ENCODE measurements around the gene SREBF2. TPM values are rescaled to one million over a fixed set of nuclear protein-coding genes. Genes with fewer than 3 reads are reported as not detected.

The SREBF2 gene
- total and polyA plus RNA-seq, 10 of the 15 experiments (the other 5 are each of a cell fraction or from before 2014, with no cell fraction given) = 2.4 to 177 (median 78.8) TPM

DNA sequence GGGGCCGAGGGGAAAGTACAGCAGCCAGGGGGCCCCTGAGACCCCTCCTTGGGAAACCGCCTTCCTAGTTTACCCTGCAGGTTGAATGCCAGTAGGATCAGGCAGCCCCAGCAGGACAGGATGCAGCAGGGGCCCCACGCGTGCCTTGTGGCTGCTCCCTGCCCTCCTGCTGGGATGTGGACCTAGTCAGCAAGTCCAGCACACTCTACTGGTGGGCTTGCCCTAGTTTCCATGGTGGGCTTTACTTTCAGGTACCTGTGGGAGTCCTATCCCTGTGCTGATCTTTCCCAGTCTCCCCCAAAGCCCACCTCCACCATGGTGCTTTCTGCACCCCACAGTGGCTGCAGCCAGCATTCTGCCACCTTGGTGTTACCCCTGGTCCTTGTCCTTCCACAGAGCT, 59.8 kb downstream of the SREBF2 start:
- in situ Hi-C loops (cut with MboI) = no loop called here
- H3K27ac ChIP-seq (ENCODE audit: control insufficient read depth, insufficient read depth) = no peak overlapping the region
- H3K36me3 ChIP-seq (ENCODE audit: control insufficient read depth in 2 of 2, insufficient read depth in 2 of 2, low read length in 1 of 2) = peaks cover 41 to 54% of the 10 kb centered on the region in 2 experiments
- no peak overlapping the region for H3K4me2 ChIP-seq (ENCODE audit: control insufficient read depth, insufficient read depth)
- no peaks in the 10 kb centered on the region; the same call in none of the 2 replicates for H3K79me2 ChIP-seq (ENCODE audit: control insufficient read depth, insufficient read depth, low read length)
- ChIA-PET SMC1A (ENCODE audit: uncharacterized antibody, unreplicated experiment) (interaction anchor here (1.1 kb wide), 1 partner anchor 22 kb away, joined by 3 read pairs; no protein-coding TSS in a partner anchor), POLR2A (no interaction called here), RAD21 (ENCODE audit: unreplicated experiment) (no interaction called here), CTCF (no interaction called here)
- BruUV-seq (replicated peaks) = no TSS peak
- H3K9ac ChIP-seq (ENCODE audit: control insufficient read depth, insufficient read depth, low read length) = no peak overlapping the region
- H3K4me1 ChIP-seq (ENCODE audit: control insufficient read depth, insufficient read depth, low read length) = peaks cover 11% of the 10 kb centered on the region
- WGBS (ENCODE audit: insufficient coverage, insufficient replicate concordance, low lambda C conversion rate, missing lambda C conversion rate) = 100% methylated on average over 4 of the region's 4 CpGs
- H4K20me1 ChIP-seq (ENCODE audit: control insufficient read depth, insufficient read depth) = no peaks in the 10 kb centered on the region; the same call in 1 of the 2 replicates
- no peak for TF ChIP-seq FOXM1 (IDR thresholded peaks at IDR 0.05; ENCODE audit: low read depth, low read length)
- no peak for TF ChIP-seq RAD21 (IDR thresholded peaks at IDR 0.05; ENCODE audit: insufficient read depth, low read depth, low read length)
- TF ChIP-seq POU2F2 (IDR thresholded peaks at IDR 0.05; ENCODE audit: borderline replicate concordance, low read depth, low read length) = no peak
- no peak for TF ChIP-seq SP1 (IDR thresholded peaks at IDR 0.05; ENCODE audit: low read depth, low read length)
- TF ChIP-seq, protein P1, sequence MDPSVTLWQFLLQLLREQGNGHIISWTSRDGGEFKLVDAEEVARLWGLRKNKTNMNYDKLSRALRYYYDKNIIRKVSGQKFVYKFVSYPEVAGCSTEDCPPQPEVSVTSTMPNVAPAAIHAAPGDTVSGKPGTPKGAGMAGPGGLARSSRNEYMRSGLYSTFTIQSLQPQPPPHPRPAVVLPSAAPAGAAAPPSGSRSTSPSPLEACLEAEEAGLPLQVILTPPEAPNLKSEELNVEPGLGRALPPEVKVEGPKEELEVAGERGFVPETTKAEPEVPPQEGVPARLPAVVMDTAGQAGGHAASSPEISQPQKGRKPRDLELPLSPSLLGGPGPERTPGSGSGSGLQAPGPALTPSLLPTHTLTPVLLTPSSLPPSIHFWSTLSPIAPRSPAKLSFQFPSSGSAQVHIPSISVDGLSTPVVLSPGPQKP (IDR thresholded peaks at IDR 0.05; ENCODE audit: low read depth, low read length) = no peak
- no peak for TF ChIP-seq TCF3 (IDR thresholded peaks at IDR 0.05; ENCODE audit: borderline replicate concordance, insufficient read depth, low read depth, low read length)
- TF ChIP-seq, protein P2, sequence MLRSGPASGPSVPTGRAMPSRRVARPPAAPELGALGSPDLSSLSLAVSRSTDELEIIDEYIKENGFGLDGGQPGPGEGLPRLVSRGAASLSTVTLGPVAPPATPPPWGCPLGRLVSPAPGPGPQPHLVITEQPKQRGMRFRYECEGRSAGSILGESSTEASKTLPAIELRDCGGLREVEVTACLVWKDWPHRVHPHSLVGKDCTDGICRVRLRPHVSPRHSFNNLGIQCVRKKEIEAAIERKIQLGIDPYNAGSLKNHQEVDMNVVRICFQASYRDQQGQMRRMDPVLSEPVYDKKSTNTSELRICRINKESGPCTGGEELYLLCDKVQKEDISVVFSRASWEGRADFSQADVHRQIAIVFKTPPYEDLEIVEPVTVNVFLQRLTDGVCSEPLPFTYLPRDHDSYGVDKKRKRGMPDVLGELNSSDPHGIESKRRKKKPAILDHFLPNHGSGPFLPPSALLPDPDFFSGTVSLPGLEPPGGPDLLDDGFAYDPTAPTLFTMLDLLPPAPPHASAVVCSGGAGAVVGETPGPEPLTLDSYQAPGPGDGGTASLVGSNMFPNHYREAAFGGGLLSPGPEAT (IDR thresholded peaks at IDR 0.05; ENCODE audit: low read depth) = no peak
- TF ChIP-seq, protein P3, sequence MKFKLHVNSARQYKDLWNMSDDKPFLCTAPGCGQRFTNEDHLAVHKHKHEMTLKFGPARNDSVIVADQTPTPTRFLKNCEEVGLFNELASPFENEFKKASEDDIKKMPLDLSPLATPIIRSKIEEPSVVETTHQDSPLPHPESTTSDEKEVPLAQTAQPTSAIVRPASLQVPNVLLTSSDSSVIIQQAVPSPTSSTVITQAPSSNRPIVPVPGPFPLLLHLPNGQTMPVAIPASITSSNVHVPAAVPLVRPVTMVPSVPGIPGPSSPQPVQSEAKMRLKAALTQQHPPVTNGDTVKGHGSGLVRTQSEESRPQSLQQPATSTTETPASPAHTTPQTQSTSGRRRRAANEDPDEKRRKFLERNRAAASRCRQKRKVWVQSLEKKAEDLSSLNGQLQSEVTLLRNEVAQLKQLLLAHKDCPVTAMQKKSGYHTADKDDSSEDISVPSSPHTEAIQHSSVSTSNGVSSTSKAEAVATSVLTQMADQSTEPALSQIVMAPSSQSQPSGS (IDR thresholded peaks at IDR 0.05; ENCODE audit: low read length) = no peak
- TF ChIP-seq, protein P4, sequence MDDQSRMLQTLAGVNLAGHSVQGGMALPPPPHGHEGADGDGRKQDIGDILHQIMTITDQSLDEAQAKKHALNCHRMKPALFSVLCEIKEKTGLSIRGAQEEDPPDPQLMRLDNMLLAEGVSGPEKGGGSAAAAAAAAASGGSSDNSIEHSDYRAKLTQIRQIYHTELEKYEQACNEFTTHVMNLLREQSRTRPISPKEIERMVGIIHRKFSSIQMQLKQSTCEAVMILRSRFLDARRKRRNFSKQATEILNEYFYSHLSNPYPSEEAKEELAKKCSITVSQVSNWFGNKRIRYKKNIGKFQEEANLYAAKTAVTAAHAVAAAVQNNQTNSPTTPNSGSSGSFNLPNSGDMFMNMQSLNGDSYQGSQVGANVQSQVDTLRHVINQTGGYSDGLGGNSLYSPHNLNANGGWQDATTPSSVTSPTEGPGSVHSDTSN (IDR thresholded peaks at IDR 0.05; ENCODE audit: insufficient replicate concordance, low read depth, low read length) = no peak
- no peak for TF ChIP-seq RBBP5 (conservative IDR thresholded peaks at IDR 0.05)
- TF ChIP-seq, protein P5, sequence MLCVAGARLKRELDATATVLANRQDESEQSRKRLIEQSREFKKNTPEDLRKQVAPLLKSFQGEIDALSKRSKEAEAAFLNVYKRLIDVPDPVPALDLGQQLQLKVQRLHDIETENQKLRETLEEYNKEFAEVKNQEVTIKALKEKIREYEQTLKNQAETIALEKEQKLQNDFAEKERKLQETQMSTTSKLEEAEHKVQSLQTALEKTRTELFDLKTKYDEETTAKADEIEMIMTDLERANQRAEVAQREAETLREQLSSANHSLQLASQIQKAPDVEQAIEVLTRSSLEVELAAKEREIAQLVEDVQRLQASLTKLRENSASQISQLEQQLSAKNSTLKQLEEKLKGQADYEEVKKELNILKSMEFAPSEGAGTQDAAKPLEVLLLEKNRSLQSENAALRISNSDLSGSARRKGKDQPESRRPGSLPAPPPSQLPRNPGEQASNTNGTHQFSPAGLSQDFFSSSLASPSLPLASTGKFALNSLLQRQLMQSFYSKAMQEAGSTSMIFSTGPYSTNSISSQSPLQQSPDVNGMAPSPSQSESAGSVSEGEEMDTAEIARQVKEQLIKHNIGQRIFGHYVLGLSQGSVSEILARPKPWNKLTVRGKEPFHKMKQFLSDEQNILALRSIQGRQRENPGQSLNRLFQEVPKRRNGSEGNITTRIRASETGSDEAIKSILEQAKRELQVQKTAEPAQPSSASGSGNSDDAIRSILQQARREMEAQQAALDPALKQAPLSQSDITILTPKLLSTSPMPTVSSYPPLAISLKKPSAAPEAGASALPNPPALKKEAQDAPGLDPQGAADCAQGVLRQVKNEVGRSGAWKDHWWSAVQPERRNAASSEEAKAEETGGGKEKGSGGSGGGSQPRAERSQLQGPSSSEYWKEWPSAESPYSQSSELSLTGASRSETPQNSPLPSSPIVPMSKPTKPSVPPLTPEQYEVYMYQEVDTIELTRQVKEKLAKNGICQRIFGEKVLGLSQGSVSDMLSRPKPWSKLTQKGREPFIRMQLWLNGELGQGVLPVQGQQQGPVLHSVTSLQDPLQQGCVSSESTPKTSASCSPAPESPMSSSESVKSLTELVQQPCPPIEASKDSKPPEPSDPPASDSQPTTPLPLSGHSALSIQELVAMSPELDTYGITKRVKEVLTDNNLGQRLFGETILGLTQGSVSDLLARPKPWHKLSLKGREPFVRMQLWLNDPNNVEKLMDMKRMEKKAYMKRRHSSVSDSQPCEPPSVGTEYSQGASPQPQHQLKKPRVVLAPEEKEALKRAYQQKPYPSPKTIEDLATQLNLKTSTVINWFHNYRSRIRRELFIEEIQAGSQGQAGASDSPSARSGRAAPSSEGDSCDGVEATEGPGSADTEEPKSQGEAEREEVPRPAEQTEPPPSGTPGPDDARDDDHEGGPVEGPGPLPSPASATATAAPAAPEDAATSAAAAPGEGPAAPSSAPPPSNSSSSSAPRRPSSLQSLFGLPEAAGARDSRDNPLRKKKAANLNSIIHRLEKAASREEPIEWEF (IDR thresholded peaks at IDR 0.05; ENCODE audit: insufficient replicate concordance, low read depth, low read length) = no peak
- TF ChIP-seq BRCA1 (IDR thresholded peaks at IDR 0.05; ENCODE audit: low read depth, low read length) = no peak
- no peak for TF ChIP-seq NR2C1 (IDR thresholded peaks at IDR 0.05)
- no peak for TF ChIP-seq POLR2AphosphoS2 (IDR thresholded peaks at IDR 0.05; ENCODE audit: low read depth, low read length)
- no peak for TF ChIP-seq POLR2A (IDR thresholded peaks at IDR 0.05; ENCODE audit: low read depth, low read length)
- no peak for FAIRE-seq
- H3K4me3 ChIP-seq = no peak overlapping the region
- no peaks in the 10 kb centered on the region for H3K9me3 ChIP-seq (replicated peaks; ENCODE audit: control insufficient read depth, insufficient read depth, low read length)
- H2AFZ ChIP-seq (ENCODE audit: control insufficient read depth, low read depth, low read length) = no peak overlapping the region
- ATAC-seq = no peak
- DNase-seq (ENCODE audit: low read depth, low spot score) = no peak
- H3K27me3 ChIP-seq (replicated peaks in 1 of 2; ENCODE audit: control insufficient read depth in 2 of 2, insufficient read depth in 2 of 2, low read length in 1 of 2) = no peaks in the 10 kb centered on the region
- intact Hi-C loops (cut with micrococcal nuclease; ENCODE audit: unreplicated experiment) = no loop called here
